Activated CD8-positive, alpha-beta memory T cell treated with anti-CD3 and anti-CD28 coated beads, Interleukin-2, amount 50 U/mL, for 48 hours (primary cell): ENCODE results near the gene EPB41L2.
"Not testable (repeated sequence)": the region's sequence is repeated elsewhere in the genome, so short reads cannot be mapped to it uniquely, and the experiment has no call there.

Experiments used
- DNase-seq: peaks from one replicate; pipeline ENCODE4 v3.0.0-alpha.2; 2020

EPB41L2 gene

GRCh38 chr6:131063028-131063763, at the start of gene EPB41L2:
TSS of gene EPB41L2 (minus strand) at chr6:131063245. CDS start at chr6:130956485, 106,760 bp downstream.
- peak; percentile 88 for DNase-seq

GRCh38 chr6:131112249-131112648, 49.2 kb upstream of the EPB41L2 start:
- no peak for DNase-seq

- no peak for DNase-seq
Measured at GRCh38 chr6:131107151-131107550, 44.1 kb upstream of the EPB41L2 start.

GRCh38 chr6:131103901-131104300, 40.9 kb upstream of the EPB41L2 start:
- no peak for DNase-seq

- no peak for DNase-seq
Measured at GRCh38 chr6:131103296-131103695, 40.3 kb upstream of the EPB41L2 start.

- no peak for DNase-seq
Measured at GRCh38 chr6:131101911-131102680, 39.1 kb upstream of the EPB41L2 start.

- no peak for DNase-seq
Measured at GRCh38 chr6:131096786-131097185, 33.7 kb upstream of the EPB41L2 start.

- no peak for DNase-seq
Measured at GRCh38 chr6:131093334-131093733, 30.3 kb upstream of the EPB41L2 start.

- DNase-seq, result not testable (repeated sequence)
Measured at GRCh38 chr6:131091944-131092343, 28.9 kb upstream of the EPB41L2 start.

- DNase-seq, result not testable (repeated sequence)
Measured at GRCh38 chr6:131090339-131090738, 27.3 kb upstream of the EPB41L2 start.

- no peak for DNase-seq
Measured at GRCh38 chr6:131084982-131085381, 21.9 kb upstream of the EPB41L2 start.

- no peak for DNase-seq
Measured at GRCh38 chr6:131083687-131084086, 20.6 kb upstream of the EPB41L2 start.

- no peak for DNase-seq
Measured at GRCh38 chr6:131082335-131082734, 19.3 kb upstream of the EPB41L2 start.

GRCh38 chr6:131080084-131080483, 17.0 kb upstream of the EPB41L2 start:
- DNase-seq, result no peak

- DNase-seq, result no peak
Measured at GRCh38 chr6:131073577-131073976, 10.5 kb upstream of the EPB41L2 start.

GRCh38 chr6:131070061-131070460, 7.0 kb upstream of the EPB41L2 start:
- DNase-seq, result no peak

GRCh38 chr6:131068165-131068564, 5.1 kb upstream of the EPB41L2 start:
- no peak for DNase-seq

GRCh38 chr6:131067521-131067920, 4.5 kb upstream of the EPB41L2 start:
- no peak for DNase-seq

- DNase-seq, result no peak
Measured at GRCh38 chr6:131065824-131066171, 2.8 kb upstream of the EPB41L2 start.

- DNase-seq, result no peak
Measured at GRCh38 chr6:131065112-131065823, 2.2 kb upstream of the EPB41L2 start.

GRCh38 chr6:131063764-131064272, 773 bp upstream of the EPB41L2 start:
- DNase-seq, result no peak

- DNase-seq, result peak; percentile 60
Measured at GRCh38 chr6:131062241-131063027, 611 bp downstream of the EPB41L2 start.

GRCh38 chr6:131061751-131062119, 1.3 kb downstream of the EPB41L2 start:
- DNase-seq, result no peak
